GM21447 (cell line): Measurements from ENCODE around the gene MLANA.

Source experiments
- ATAC-seq: cut with Tn5 transposase; IDR thresholded peaks from one replicate; pipeline ENCODE4 v1.9.1; 2021; ENCODE audit not compliant: unreplicated experiment

The MLANA gene, protein sequence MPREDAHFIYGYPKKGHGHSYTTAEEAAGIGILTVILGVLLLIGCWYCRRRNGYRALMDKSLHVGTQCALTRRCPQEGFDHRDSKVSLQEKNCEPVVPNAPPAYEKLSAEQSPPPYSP

DNA sequence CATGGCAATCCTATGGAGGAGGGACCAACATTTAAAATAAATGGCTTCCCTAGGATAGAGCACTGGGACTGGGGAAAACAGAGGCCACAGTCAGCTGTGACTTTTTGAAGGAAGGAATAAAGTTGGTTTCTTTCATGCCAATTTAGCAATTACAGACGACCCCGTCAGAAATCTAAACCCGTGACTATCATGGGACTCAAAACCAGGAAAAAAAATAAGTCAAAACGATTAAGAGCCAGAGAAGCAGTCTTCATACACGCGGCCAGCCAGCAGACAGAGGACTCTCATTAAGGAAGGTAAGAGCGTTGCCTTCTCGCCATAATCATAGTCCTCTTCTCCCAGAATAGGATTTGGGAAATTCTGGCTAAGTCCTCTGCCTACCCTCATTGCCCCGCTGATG is at the start of gene MLANA:
Gene MLANA, plus strand, starts transcription at position 249 of the 400 bp plus-strand sequence. CDS start 1,586 bp downstream, outside the sequence.
- ATAC-seq = no peak

GRCh38 chr9:5841771-5842573 is 48.7 kb upstream of the MLANA start:
- no peak for ATAC-seq

DNA sequence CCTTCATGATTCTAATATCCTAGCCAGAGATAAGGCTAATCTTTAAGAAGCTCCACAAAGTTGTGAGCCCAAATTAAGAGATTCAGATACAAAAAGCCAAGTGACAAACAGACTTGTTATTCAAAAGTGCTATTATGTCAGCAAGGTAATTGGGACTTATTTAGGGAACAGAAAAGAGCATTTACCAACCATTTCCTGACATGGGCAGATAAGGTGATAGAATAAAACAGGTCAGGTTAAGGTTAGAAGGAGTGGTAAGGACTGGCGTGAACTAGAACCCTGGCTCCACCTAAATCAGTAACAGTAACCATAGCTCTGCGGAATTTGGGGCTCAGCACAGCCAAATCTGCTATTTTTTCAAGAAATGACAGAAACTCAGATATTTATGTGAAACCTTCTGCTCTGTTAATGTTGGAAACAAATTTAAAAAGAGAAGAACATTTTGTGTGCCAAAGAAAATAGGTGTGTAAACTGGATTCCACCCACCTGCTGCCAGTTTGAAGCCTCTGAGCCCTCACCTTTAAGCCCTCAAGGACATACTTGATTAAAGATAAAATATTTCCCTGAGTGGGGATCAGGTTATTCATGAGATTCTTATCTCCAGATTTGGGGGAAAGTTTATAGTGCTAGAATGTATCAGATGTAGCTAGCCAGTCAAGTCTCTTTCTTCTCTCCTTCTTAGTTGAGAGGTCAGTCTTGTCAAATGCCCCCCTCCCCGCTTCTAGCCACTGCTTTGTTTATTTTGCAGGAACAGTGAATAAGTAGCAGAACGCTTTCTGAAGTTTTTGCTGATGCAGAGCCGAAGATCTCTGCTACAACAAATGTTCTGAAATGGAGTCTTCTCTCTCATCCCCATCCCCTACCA is 47.5 kb upstream of the MLANA start:
- ATAC-seq = no peak

DNA sequence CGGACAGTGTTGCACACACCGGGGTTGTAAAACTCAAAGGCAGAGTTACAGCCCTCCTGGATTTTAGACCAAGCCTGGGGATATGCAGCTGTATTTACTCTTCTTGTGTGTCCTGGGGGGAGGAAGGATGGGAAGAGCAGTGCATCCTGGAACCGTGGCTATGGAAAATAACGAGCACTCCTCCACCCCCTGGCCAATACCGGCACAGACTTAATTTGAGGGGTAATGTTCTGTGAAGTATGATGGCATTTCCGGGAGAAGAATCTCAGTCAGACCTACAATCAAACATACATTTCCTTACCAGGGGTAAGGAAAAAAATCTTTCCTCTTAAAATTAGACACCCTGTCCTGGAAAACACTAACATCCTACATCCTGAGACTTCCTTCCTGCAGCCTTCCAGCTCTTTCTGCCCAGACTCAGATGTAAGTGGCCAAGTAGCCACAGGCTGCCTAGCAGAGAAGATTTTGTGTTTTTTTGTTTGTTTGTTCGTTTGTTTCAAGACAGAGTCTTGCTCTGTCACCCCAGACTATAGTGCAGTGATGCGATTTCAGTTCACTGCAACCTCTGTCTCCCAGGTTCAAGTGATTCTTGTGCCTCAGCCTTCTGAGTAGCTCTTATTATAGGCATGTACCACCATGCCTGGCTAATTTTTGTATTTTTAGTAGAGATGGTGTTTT is 46.8 kb upstream of the MLANA start:
- ATAC-seq = no peak

DNA sequence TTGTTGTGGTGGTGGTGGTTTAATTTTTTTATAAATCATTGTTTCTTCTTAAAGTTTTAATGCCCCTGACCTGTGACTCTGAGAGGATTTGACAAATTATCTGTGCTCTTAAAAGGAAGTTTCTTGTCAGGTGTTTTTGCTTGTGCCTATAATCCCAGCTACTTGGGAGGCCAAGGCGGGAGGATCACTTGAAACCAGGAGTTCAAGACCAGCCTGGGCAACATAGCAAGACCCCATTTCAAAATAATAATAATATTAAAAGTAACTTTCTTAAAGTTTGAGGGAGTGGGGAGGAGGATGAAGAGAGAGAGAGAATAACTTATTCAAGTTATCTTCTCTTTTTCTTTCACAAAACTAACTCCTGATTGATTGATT is 45.5 kb upstream of the MLANA start:
- ATAC-seq = no peak

DNA sequence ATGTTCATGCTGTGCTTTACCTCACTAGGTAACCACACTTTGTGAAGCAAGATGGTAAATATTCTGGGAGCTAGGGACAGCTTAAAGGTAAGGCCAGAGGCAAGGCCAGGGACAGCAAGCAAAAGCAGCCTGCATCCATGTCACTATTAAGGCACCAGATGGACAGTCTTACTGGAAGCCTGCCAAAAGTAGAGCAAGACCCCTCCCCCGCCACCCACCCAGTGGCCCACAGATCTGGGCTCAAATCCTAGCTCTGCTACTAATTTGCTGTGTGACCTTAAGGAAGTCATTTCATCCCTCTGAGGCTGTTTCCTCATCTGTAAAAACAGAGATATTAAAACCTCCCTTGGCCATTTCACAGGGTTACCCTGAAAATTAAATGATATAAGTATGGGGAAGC is 44.6 kb upstream of the MLANA start:
- no peak for ATAC-seq

- ATAC-seq = no peak
Observed at GRCh38 chr9:5846501-5846921, 44.2 kb upstream of the MLANA start.

DNA sequence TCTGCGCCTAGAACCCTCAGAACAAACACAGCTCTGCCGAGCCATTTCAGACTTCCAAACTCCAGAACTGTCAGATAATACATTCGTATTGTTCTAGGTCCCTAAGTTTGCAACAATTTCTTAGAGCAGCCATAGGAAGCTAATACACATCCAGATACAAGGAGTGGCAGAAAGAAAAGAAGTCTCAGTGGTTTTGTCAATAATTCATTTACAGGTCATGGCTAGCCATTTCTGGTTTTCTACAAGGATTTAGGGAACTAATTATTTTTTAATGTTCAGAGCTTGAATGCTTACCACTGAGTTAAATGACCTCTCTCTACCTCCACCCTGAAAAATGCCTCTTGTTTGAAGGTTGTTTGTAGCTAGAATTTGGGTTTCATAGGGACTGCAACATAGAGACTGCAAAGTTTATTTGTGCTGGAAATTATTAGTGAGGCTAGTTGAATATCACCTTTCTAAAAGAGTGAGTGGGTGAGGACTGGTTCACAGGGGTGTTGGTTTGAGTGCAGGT is 42.3 kb upstream of the MLANA start:
- no peak for ATAC-seq

GRCh38 chr9:5850724-5851122 is 40.0 kb upstream of the MLANA start:
- ATAC-seq = no peak

DNA sequence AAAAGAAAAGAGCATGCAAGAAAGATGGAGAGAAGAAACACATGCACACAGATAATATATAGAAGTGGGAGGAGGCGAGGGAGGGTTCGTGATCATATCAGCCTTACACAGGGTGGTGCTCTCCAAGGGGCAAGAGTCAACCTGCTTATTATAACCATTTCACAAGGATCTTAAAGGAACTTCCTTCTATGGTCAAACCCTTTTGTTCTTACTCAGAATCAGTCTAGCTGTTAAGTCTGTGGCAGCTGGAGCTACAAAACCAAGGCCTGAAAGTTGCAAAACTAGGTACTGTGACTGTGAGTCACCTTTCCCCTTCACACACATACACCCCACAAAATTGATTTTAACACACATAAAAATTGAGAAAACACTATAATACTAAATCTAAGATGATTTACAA is 39.2 kb upstream of the MLANA start:
- peak; percentile 88 for ATAC-seq

DNA sequence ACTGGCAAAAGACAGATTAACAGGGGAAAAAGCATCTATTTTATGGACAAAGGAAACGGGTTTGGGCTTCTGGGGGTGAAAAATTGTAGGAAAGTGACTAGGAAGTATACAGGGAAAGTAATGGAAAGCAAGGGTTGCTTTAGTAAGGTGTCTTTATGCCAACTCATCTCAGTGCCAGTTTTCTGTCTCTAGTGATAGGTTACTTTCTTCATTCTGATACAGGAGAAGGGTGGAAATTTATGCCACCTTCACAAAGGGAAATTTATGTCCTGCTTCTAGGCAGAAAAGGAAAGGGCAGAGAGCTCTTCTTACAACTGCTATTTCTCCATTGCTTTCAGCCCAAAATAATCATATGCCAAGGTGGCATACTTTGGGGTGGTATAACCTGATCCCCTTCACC is 37.7 kb upstream of the MLANA start:
- no peak for ATAC-seq

- no peak for ATAC-seq
Observed at GRCh38 chr9:5853617-5854016, 37.1 kb upstream of the MLANA start.

DNA sequence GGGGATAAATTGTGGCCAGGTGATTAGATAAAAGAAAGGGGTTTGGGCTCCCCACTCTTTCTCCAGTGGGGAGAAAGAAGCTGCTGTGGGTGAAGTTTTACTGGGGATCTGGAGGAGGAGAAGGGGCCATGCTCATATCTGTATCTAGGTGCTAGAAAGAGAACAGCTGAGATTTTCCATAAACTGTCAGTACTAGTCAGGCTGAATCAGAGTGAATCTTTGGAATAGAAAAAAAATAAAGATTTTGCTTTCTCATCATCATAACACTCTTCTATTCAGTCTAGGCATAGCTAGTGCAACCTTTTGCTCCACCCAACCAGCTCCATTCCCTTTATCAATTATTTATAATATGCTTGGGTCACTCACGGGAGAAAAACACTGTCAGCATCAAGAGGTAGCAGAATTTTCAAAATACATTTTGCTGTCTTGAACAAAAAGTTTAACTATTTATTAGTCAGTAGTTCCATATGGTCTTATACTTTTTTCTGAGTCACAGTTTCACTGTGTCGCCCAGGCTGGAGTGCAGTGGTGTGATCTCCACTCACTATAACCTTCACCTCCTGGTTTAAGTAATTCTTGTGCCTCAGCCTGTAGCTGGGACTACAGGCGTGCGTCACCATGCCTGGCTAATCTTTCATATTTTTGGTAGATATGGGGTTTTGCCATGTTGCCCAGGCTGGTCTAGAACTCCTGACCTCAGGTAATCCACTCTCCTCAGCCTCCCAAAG is 36.5 kb upstream of the MLANA start:
- ATAC-seq = no peak

GRCh38 chr9:5857928-5858327 is 32.8 kb upstream of the MLANA start:
- ATAC-seq = no peak

DNA sequence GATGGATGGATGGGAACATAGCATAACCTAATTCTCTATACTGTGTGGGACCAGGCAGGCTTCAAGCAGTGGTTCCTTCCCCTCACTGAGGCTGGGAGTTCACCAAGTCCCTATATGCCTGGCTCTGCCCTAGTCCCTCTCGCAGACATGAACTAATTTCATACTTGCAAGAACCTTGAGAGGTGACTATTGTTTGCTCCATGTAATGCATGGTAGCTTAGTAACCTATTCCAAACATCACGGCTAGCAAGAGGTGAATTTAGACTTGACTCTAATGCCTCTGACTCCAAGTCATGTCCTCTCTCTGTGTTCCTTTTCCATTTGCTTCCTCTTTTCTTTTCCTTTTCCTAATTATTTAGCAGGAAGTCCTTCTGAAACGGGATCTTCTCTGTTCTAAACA is 31.9 kb upstream of the MLANA start:
- no peak for ATAC-seq

DNA sequence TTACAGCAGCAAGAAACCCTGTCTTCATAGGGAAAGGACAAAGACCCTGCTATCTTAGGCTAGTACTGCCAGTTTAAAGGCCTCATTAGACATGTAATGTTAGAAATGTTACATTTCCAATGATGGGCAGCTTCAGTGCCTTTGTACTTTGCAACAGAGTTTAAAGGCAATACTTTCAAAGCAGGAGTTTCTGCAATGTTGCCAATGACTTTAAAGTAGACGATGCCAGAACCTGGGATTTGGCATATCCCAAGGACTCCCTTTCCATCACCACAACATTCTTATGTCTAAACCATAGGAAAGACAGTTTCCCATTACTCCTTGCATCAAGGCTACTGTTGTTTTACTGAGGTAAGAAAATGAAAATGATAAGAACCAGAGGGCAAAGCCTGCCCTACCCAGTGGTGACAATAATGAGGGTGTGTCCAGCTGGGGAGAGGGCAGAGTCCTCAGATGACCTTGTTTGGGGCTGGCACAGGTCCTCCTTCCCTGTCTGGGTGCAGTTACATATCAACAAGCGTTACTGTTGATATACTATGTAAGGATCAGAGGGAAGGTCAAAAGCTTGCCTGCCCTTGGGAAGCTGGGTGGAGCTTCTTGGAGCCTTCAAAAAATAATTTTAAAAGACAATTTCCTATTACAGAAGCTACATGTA is 27.5 kb upstream of the MLANA start:
- no peak for ATAC-seq

GRCh38 chr9:5864446-5864845 is 26.2 kb upstream of the MLANA start:
- no peak for ATAC-seq

DNA sequence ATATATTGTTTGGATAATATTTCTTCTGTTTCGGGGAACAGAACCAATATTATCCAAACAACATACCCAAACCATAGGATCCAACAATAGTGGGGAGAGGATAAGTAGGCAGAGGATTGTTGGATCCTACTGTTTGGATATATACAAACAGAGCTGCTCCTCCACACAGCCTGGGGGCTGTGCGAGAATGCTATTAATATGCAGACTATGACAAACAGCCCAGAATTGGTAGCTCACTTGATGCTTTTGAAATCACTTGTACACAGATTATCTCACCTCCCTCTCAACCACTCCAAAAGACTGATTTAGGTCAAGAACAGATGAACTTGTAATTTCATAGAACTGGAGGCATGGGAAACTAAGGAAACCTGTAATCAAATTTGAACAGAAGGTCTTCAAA is 24.4 kb upstream of the MLANA start:
- no peak for ATAC-seq

- no peak for ATAC-seq
Observed at GRCh38 chr9:5866685-5867084, 24.0 kb upstream of the MLANA start.

DNA sequence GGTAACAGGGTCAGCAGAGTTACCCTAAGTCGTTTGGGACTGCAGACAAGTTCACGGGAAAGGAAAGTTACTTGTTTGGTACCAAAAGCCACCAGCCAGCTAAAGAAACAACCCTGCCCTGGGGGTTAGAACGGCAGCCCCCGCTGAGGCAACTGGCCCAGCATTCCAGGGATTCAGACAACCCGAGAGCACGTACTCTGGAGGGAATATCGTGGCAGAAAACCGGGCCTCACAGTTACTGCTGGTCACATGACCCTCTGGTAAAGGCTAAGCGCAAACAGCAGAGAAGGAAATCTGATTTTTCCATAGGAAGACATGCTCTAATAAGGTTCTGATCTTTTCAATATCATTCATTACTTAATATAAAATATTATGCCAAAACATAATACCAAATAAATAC is 22.5 kb upstream of the MLANA start:
- ATAC-seq = no peak
